ENCODE results near the gene CABYR.
A peak's percentile ranks its signal among the peaks of the same experiment; 100 is the strongest.
"Not testable (repeated sequence)": the region's sequence is repeated elsewhere in the genome, so short reads cannot be mapped to it uniquely, and the experiment has no call there.

CABYR gene

GRCh38 chr18:24115628-24116027, 23.2 kb upstream of the CABYR start:
- H3K27ac Mint-ChIP-seq = peak overlapping the region; percentile 73
- no peak overlapping the region for H3K4me3 Mint-ChIP-seq
- H3K27me3 Mint-ChIP-seq = no peaks in the 10 kb centered on the region
- H3K9me3 Mint-ChIP-seq = no peaks in the 10 kb centered on the region
- H3K36me3 Mint-ChIP-seq (ENCODE audit: low read depth) = peaks cover 60% of the 10 kb centered on the region
- peaks cover 10% of the 10 kb centered on the region for H3K4me1 Mint-ChIP-seq (ENCODE audit: low read depth)
- intact Hi-C loops (cut with micrococcal nuclease) = loop anchor here (5.0 kb wide), 2 partner anchors 98 to 493 kb away; no protein-coding TSS in a partner anchor

- H3K4me3 Mint-ChIP-seq = no peak overlapping the region
- H3K9me3 Mint-ChIP-seq = no peaks in the 10 kb centered on the region
- H3K36me3 Mint-ChIP-seq (ENCODE audit: low read depth) = peaks cover 67% of the 10 kb centered on the region
- H3K27me3 Mint-ChIP-seq = no peaks in the 10 kb centered on the region
- peaks cover 10% of the 10 kb centered on the region for H3K4me1 Mint-ChIP-seq (ENCODE audit: low read depth)
- no peak overlapping the region for H3K27ac Mint-ChIP-seq
- intact Hi-C loops (cut with micrococcal nuclease) = loop anchor here (1.0 to 5.0 kb wide), 3 partner anchors 102 to 497 kb away; no protein-coding TSS in a partner anchor
These were observed 19.9 kb upstream of the CABYR start for GRCh38 chr18:24118750-24119577.

GRCh38 chr18:24120676-24121075, 18.2 kb upstream of the CABYR start:
- Mint-ChIP-seq H3K9me3 (no peaks in the 10 kb centered on the region), H3K27ac (no peak overlapping the region), H3K4me1 (ENCODE audit: low read depth) (peaks cover under 1% of the 10 kb centered on the region), H3K4me3 (no peak overlapping the region), H3K36me3 (ENCODE audit: low read depth) (peaks cover 65% of the 10 kb centered on the region), H3K27me3 (no peaks in the 10 kb centered on the region)
- intact Hi-C loops (cut with micrococcal nuclease) = loop anchor here (10.0 kb wide), 1 partner anchor 296 kb away; no protein-coding TSS in a partner anchor

GRCh38 chr18:24121625-24122024, 17.2 kb upstream of the CABYR start:
- no peaks in the 10 kb centered on the region for H3K9me3 Mint-ChIP-seq
- no peak overlapping the region for H3K27ac Mint-ChIP-seq
- no peaks in the 10 kb centered on the region for H3K4me1 Mint-ChIP-seq (ENCODE audit: low read depth)
- intact Hi-C loops (cut with micrococcal nuclease) = loop anchor here (10.0 kb wide), 1 partner anchor 297 kb away; no protein-coding TSS in a partner anchor
- H3K4me3 Mint-ChIP-seq = no peak overlapping the region
- H3K36me3 Mint-ChIP-seq (ENCODE audit: low read depth) = peaks cover 69% of the 10 kb centered on the region
- H3K27me3 Mint-ChIP-seq = no peaks in the 10 kb centered on the region

GRCh38 chr18:24126155-24126961, 12.5 kb upstream of the CABYR start:
- Mint-ChIP-seq H3K27me3 (no peaks in the 10 kb centered on the region), H3K9me3 (no peaks in the 10 kb centered on the region), H3K4me3 (no peak overlapping the region), H3K27ac (no peak overlapping the region), H3K36me3 (ENCODE audit: low read depth) (peaks cover 60% of the 10 kb centered on the region), H3K4me1 (ENCODE audit: low read depth) (no peaks in the 10 kb centered on the region)
- intact Hi-C loops (cut with micrococcal nuclease) = loop anchor here (10.0 kb wide), 1 partner anchor 302 kb away; no protein-coding TSS in a partner anchor

GRCh38 chr18:24127735-24128134, 11.1 kb upstream of the CABYR start:
- peaks cover 57% of the 10 kb centered on the region for H3K36me3 Mint-ChIP-seq (ENCODE audit: low read depth)

GRCh38 chr18:24128700-24129099, 10.2 kb upstream of the CABYR start:
- H3K36me3 Mint-ChIP-seq (ENCODE audit: low read depth) = peaks cover 57% of the 10 kb centered on the region
- no peaks in the 10 kb centered on the region for H3K27me3 Mint-ChIP-seq
- intact Hi-C loops (cut with micrococcal nuclease) = loop anchor here (10.0 kb wide), 1 partner anchor 304 kb away; no protein-coding TSS in a partner anchor
- H3K9me3 Mint-ChIP-seq = no peaks in the 10 kb centered on the region
- no peak overlapping the region for H3K27ac Mint-ChIP-seq
- H3K4me1 Mint-ChIP-seq (ENCODE audit: low read depth) = no peaks in the 10 kb centered on the region
- no peak overlapping the region for H3K4me3 Mint-ChIP-seq

More at GRCh38 chr18:24127735-24128134, 11.1 kb upstream of the CABYR start:
- H3K27ac Mint-ChIP-seq = no peak overlapping the region
- intact Hi-C loops (cut with micrococcal nuclease) = loop anchor here (10.0 kb wide), 1 partner anchor 303 kb away; no protein-coding TSS in a partner anchor
- no peaks in the 10 kb centered on the region for H3K9me3 Mint-ChIP-seq
- no peak overlapping the region for H3K4me3 Mint-ChIP-seq
- no peaks in the 10 kb centered on the region for H3K4me1 Mint-ChIP-seq (ENCODE audit: low read depth)
- no peaks in the 10 kb centered on the region for H3K27me3 Mint-ChIP-seq

- Mint-ChIP-seq H3K27ac (no peak overlapping the region), H3K9me3 (no peaks in the 10 kb centered on the region), H3K36me3 (ENCODE audit: low read depth) (peaks cover 48% of the 10 kb centered on the region), H3K4me3 (no peak overlapping the region), H3K4me1 (ENCODE audit: low read depth) (no peaks in the 10 kb centered on the region), H3K27me3 (no peaks in the 10 kb centered on the region)
- intact Hi-C loops (cut with micrococcal nuclease) = no loop called here
These were observed 8.4 kb upstream of the CABYR start for GRCh38 chr18:24130494-24130893.

- Mint-ChIP-seq H3K27me3 (peaks cover 14% of the 10 kb centered on the region), H3K4me1 (ENCODE audit: low read depth) (peaks cover 15% of the 10 kb centered on the region), H3K4me3 (no peak overlapping the region), H3K27ac (no peak overlapping the region), H3K36me3 (ENCODE audit: low read depth) (peaks cover 6% of the 10 kb centered on the region), H3K9me3 (no peaks in the 10 kb centered on the region)
- intact Hi-C loops (cut with micrococcal nuclease) = no loop called here
These were observed 1.9 kb upstream of the CABYR start for GRCh38 chr18:24136967-24137373.

GRCh38 chr18:24138409-24138788, 463 bp upstream of the CABYR start:
- Mint-ChIP-seq H3K27me3 (peaks cover 14% of the 10 kb centered on the region), H3K4me1 (ENCODE audit: low read depth) (peaks cover 15% of the 10 kb centered on the region), H3K4me3 (peak overlapping the region; percentile 90), H3K9me3 (no peaks in the 10 kb centered on the region), H3K36me3 (ENCODE audit: low read depth) (no peaks in the 10 kb centered on the region), H3K27ac (peak overlapping the region; percentile 93)
- intact Hi-C loops (cut with micrococcal nuclease) = no loop called here

GRCh38 chr18:24140697-24141096, 1.8 kb downstream of the CABYR start:
- intact Hi-C loops (cut with micrococcal nuclease) = no loop called here
- Mint-ChIP-seq H3K4me1 (ENCODE audit: low read depth) (peaks cover 15% of the 10 kb centered on the region), H3K27me3 (peaks cover 14% of the 10 kb centered on the region), H3K4me3 (no peak overlapping the region), H3K36me3 (ENCODE audit: low read depth) (no peaks in the 10 kb centered on the region), H3K9me3 (no peaks in the 10 kb centered on the region), H3K27ac (no peak overlapping the region)

GRCh38 chr18:24142376-24142775, 3.5 kb downstream of the CABYR start:
- Mint-ChIP-seq H3K4me1 (ENCODE audit: low read depth) (peaks cover 15% of the 10 kb centered on the region), H3K27me3 (peaks cover 14% of the 10 kb centered on the region), H3K36me3 (ENCODE audit: low read depth) (no peaks in the 10 kb centered on the region), H3K4me3 (no peak overlapping the region), H3K27ac (no peak overlapping the region), H3K9me3 (no peaks in the 10 kb centered on the region)
- intact Hi-C loops (cut with micrococcal nuclease) = no loop called here

GRCh38 chr18:24149591-24149990, 10.7 kb downstream of the CABYR start:
- H3K9me3 Mint-ChIP-seq; H3K4me3 Mint-ChIP-seq; H3K27me3 Mint-ChIP-seq; intact Hi-C loops (cut with micrococcal nuclease); H3K4me1 Mint-ChIP-seq (ENCODE audit: low read depth); H3K27ac Mint-ChIP-seq: not testable (repeated sequence)
- peaks cover 47% of the 10 kb centered on the region for H3K36me3 Mint-ChIP-seq (ENCODE audit: low read depth)

GRCh38 chr18:24153397-24153796, 14.5 kb downstream of the CABYR start:
- no peak overlapping the region for H3K27ac Mint-ChIP-seq
- peaks cover 70% of the 10 kb centered on the region for H3K36me3 Mint-ChIP-seq (ENCODE audit: low read depth)
- intact Hi-C loops (cut with micrococcal nuclease) = no loop called here
- H3K4me3 Mint-ChIP-seq = no peak overlapping the region
- no peaks in the 10 kb centered on the region for H3K27me3 Mint-ChIP-seq
- H3K9me3 Mint-ChIP-seq = no peaks in the 10 kb centered on the region
- no peaks in the 10 kb centered on the region for H3K4me1 Mint-ChIP-seq (ENCODE audit: low read depth)
